ENCODE results near the gene ISLR2. TPM values are rescaled to one million over a fixed set of nuclear protein-coding genes. Genes with fewer than 3 reads are reported as not detected.

ISLR2 gene
- total RNA-seq, 2 donors from 2014 or later = 1.9 to 4.3 TPM

DNA sequence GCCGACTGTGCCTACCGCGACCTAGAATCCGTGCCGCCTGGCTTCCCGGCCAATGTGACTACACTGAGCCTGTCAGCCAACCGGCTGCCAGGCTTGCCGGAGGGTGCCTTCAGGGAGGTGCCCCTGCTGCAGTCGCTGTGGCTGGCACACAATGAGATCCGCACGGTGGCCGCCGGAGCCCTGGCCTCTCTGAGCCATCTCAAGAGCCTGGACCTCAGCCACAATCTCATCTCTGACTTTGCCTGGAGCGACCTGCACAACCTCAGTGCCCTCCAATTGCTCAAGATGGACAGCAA, 44.5 kb downstream of the ISLR2 start:
- TF ChIP-seq, protein P1, sequence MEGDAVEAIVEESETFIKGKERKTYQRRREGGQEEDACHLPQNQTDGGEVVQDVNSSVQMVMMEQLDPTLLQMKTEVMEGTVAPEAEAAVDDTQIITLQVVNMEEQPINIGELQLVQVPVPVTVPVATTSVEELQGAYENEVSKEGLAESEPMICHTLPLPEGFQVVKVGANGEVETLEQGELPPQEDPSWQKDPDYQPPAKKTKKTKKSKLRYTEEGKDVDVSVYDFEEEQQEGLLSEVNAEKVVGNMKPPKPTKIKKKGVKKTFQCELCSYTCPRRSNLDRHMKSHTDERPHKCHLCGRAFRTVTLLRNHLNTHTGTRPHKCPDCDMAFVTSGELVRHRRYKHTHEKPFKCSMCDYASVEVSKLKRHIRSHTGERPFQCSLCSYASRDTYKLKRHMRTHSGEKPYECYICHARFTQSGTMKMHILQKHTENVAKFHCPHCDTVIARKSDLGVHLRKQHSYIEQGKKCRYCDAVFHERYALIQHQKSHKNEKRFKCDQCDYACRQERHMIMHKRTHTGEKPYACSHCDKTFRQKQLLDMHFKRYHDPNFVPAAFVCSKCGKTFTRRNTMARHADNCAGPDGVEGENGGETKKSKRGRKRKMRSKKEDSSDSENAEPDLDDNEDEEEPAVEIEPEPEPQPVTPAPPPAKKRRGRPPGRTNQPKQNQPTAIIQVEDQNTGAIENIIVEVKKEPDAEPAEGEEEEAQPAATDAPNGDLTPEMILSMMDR (IDR thresholded peaks at IDR 0.05) = no peak
- TF ChIP-seq POLR2A (IDR thresholded peaks at IDR 0.05) (no peak), POLR2AphosphoS5 (IDR thresholded peaks at IDR 0.05) (no peak)
- peak overlapping the region; percentile 10 to 14 for H3K4me3 ChIP-seq
- peak overlapping the region; percentile 37 to 48 for H3K27ac ChIP-seq
- H3K4me1 ChIP-seq (replicated peaks) = no peaks in the 10 kb centered on the region
- no peaks in the 10 kb centered on the region for H3K27me3 ChIP-seq (replicated peaks; ENCODE audit: insufficient read depth)
- intact Hi-C loops (cut with DNase I) = no loop called here
- no peaks in the 10 kb centered on the region for H3K36me3 ChIP-seq
- no peak for DNase-seq (ENCODE audit: low spot score)
- 74% methylated on average over 14 of the region's 14 CpGs for WGBS
- no peaks in the 10 kb centered on the region for H3K9me3 ChIP-seq

DNA sequence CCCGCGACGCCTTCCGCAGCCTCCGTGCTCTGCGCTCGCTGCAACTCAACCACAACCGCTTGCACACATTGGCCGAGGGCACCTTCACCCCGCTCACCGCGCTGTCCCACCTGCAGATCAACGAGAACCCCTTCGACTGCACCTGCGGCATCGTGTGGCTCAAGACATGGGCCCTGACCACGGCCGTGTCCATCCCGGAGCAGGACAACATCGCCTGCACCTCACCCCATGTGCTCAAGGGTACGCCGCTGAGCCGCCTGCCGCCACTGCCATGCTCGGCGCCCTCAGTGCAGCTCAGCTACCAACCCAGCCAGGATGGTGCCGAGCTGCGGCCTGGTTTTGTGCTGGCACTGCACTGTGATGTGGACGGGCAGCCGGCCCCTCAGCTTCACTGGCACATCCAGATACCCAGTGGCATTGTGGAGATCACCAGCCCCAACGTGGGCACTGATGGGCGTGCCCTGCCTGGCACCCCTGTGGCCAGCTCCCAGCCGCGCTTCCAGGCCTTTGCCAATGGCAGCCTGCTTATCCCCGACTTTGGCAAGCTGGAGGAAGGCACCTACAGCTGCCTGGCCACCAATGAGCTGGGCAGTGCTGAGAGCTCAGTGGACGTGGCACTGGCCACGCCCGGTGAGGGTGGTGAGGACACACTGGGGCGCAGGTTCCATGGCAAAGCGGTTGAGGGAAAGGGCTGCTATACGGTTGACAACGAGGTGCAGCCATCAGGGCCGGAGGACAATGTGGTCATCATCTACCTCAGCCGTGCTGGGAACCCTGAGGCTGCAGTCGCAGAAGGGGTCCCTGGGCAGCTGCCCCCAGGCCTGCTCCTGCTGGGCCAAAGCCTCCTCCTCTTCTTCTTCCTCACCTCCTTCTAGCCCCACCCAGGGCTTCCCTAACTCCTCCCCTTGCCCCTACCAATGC, 45.1 kb downstream of the ISLR2 start:
- Histone ChIP-seq H3K27me3 (replicated peaks; ENCODE audit: insufficient read depth) (no peaks in the 10 kb centered on the region), H3K4me3 (no peak overlapping the region), H3K4me1 (replicated peaks) (no peaks in the 10 kb centered on the region), H3K27ac (peak overlapping the region in 1 of 2 donors; percentile 37), H3K36me3 (no peaks in the 10 kb centered on the region), H3K9me3 (no peaks in the 10 kb centered on the region)
- WGBS = 90% methylated on average over 45 of the region's 45 CpGs
- TF ChIP-seq POLR2A (IDR thresholded peaks at IDR 0.05) (no peak), POLR2AphosphoS5 (IDR thresholded peaks at IDR 0.05) (no peak)
- TF ChIP-seq, protein P1 (IDR thresholded peaks at IDR 0.05) = no peak
- no peak for DNase-seq (ENCODE audit: low spot score)
- intact Hi-C loops (cut with DNase I) = no loop called here

- Histone ChIP-seq H3K4me3 (no peak overlapping the region), H3K4me1 (replicated peaks) (no peaks in the 10 kb centered on the region), H3K9me3 (no peaks in the 10 kb centered on the region), H3K27me3 (replicated peaks; ENCODE audit: insufficient read depth) (no peaks in the 10 kb centered on the region), H3K27ac (no peak overlapping the region), H3K36me3 (no peaks in the 10 kb centered on the region)
- WGBS = 65% methylated on average over 10 of the region's 10 CpGs
- no peak for DNase-seq (ENCODE audit: low spot score)
- intact Hi-C loops (cut with DNase I) = no loop called here
- TF ChIP-seq POLR2A (IDR thresholded peaks at IDR 0.05) (no peak), POLR2AphosphoS5 (IDR thresholded peaks at IDR 0.05) (no peak)
- TF ChIP-seq, protein P1 (IDR thresholded peaks at IDR 0.05) = no peak
Observed at GRCh38 chr15:74176262-74177214, 46.2 kb downstream of the ISLR2 start.

GRCh38 chr15:74178326-74179100, 48.1 kb downstream of the ISLR2 start:
- no peak for DNase-seq (ENCODE audit: low spot score)
- Histone ChIP-seq H3K4me3 (no peak overlapping the region), H3K36me3 (no peaks in the 10 kb centered on the region), H3K27ac (peak overlapping the region in 1 of 2 donors; percentile 33), H3K4me1 (replicated peaks) (no peaks in the 10 kb centered on the region), H3K9me3 (no peaks in the 10 kb centered on the region), H3K27me3 (replicated peaks; ENCODE audit: insufficient read depth) (no peaks in the 10 kb centered on the region)
- intact Hi-C loops (cut with DNase I) = no loop called here
- 78% methylated on average over 7 of the region's 7 CpGs for WGBS
- TF ChIP-seq POLR2AphosphoS5 (IDR thresholded peaks at IDR 0.05) (no peak), POLR2A (IDR thresholded peaks at IDR 0.05) (no peak)
- TF ChIP-seq, protein P1 (IDR thresholded peaks at IDR 0.05) = no peak
